ENCODE results near the gene TMEM212. TPM values are rescaled to one million over a fixed set of nuclear protein-coding genes. Genes with fewer than 3 reads are reported as not detected.

Gene TMEM212
- total and polyA plus RNA-seq, 9 of the 15 experiments (the other 6 are each of a cell fraction or from before 2014, with no cell fraction given): not detected

DNA sequence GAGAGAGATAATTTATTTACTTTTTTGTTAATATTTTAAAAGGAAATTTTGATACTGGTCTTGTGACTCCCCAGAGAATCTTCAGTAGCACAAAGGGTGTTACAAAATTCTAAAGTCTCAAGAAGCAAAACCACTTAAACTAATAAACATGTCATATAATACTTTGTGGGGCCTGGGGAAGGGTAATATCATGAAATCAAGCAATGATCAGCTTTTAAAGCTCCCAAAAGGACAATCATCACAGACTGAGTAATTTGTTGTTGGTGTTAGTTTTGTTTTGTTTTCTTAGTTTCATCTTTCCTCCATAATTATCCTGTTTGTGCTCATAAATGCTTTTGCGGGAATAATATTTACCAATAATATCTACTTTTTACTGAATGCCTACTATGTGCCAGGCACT lies 55.0 kb downstream of the TMEM212 start:
- Histone ChIP-seq H3K9me1 (ENCODE audit: control insufficient read depth, insufficient read depth, low read length) (no peaks in the 10 kb centered on the region), H3K79me2 (ENCODE audit: control insufficient read depth, insufficient read depth, low read length) (no peaks in the 10 kb centered on the region), H3K4me1 (replicated peaks in 1 of 2; ENCODE audit: control insufficient read depth in 2 of 2, insufficient read depth in 2 of 2, low read length in 2 of 2) (peaks cover 0 to 8% of the 10 kb centered on the region in 2 experiments; a peak in 4 of 5 replicates), H3K9ac (ENCODE audit: insufficient read depth in 1 of 2, low read depth in 2 of 2, low read length in 2 of 2) (no peak overlapping the region), H3K27me3 (ENCODE audit: control insufficient read depth in 2 of 2, insufficient read depth in 2 of 2, low read length in 2 of 2) (no peaks in the 10 kb centered on the region), H3K4me3 (no peak overlapping the region), H3K36me3 (ENCODE audit: control insufficient read depth, insufficient read depth, low read length) (no peaks in the 10 kb centered on the region), H3K27ac (ENCODE audit: extremely low read depth, low read depth, low read length) (no peak overlapping the region), H3K9me3 (replicated peaks; ENCODE audit: control insufficient read depth, insufficient read depth, low read depth, low read length) (no peaks in the 10 kb centered on the region), H3K4me2 (ENCODE audit: insufficient read depth, low read length) (no peak overlapping the region), H2AFZ (ENCODE audit: low read depth, low read length) (no peak overlapping the region), H4K20me1 (replicated peaks; ENCODE audit: control insufficient read depth, insufficient read depth, low read length) (no peaks in the 10 kb centered on the region)
- WGBS (ENCODE audit: insufficient coverage, low coverage, missing lambda C conversion rate): 88% methylated on average over 1 of the region's 1 CpG
- BruUV-seq (replicated peaks): no TSS peak
- in situ Hi-C loops (cut with MboI) (no loop called here), intact Hi-C loops (cut with micrococcal nuclease) (no loop called here)
- FAIRE-seq (no peak), DNase-seq (ENCODE audit: extremely low read depth in 1 of 4, low spot score in 3 of 4) (no peak), ATAC-seq (no peak)
- POLR2A ChIA-PET: no interaction called here
- CTCF ChIA-PET (ENCODE audit: low intra/inter-chr PET ratio): no interaction called here
- TF ChIP-seq RBM14 (IDR thresholded peaks at IDR 0.05; ENCODE audit: borderline replicate concordance, insufficient read depth, low read depth, low read length) (no peak), ZNF584 (CRISPR knock-in tag; IDR thresholded peaks at IDR 0.05; ENCODE audit: low read depth) (no peak), ILK (tag; IDR thresholded peaks at IDR 0.05; ENCODE audit: borderline replicate concordance, low read depth) (no peak), MEIS2 (IDR thresholded peaks at IDR 0.05; ENCODE audit: partially characterized antibody) (no peak), FOXM1 (IDR thresholded peaks at IDR 0.05; ENCODE audit: low read depth) (no peak), FOXM1 (CRISPR knock-in tag; IDR thresholded peaks at IDR 0.05; ENCODE audit: low read depth) (no peak), CHD7 (IDR thresholded peaks at IDR 0.05; ENCODE audit: low read depth, low read length) (no peak), FOXJ2 (tag; IDR thresholded peaks at IDR 0.05) (no peak), RBFOX2 (IDR thresholded peaks at IDR 0.05; ENCODE audit: low read depth, low read length) (no peak)
